ENCODE measurements around the gene PAX5.

The PAX5 gene

GRCh38 chr9:36898431-36899020 is 135.5 kb downstream of the PAX5 start:
- DNase-seq: no peak

GRCh38 chr9:36897478-36897877 is 136.6 kb downstream of the PAX5 start:
- DNase-seq: no peak

DNA sequence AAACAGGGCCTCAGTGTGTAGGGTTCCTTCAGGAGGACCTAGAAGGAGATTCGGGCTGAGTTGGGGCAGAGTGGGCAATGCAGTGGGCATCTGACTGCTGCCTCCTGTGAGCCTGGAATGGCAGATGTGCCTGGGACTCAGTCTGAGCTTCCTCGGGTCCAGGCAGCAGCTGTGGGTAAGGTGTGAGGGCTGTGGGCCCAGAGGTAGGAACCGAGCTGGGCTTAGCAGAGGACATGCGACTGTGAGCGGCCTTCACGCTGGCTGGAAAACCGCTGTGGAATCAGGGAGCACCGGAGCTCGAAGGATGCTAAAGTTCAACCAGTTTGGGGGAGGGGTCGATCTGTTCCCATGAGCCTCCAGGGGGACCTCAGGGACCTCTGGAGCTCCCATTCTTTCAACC is 137.0 kb downstream of the PAX5 start:
- no peak for DNase-seq

DNA sequence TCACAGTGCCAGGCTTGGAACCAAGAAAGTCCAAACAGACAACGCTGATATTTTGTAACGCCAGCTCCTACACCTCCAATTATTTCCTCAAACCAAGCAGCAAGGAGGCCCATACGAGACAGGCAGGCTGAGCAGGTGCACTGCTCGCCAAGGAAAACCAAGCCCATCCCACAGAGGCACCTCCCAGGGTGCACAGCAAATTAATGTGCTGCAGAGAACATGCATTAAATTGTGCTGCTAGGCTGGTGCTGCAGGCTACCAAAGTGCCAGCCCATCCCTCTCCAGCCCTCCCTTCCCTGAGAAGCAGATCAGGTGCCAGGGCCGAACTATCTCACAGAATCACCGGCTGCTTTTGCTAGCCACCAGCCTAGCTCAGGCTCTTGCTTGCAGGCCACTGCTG is 137.8 kb downstream of the PAX5 start:
- no peak for DNase-seq

DNA sequence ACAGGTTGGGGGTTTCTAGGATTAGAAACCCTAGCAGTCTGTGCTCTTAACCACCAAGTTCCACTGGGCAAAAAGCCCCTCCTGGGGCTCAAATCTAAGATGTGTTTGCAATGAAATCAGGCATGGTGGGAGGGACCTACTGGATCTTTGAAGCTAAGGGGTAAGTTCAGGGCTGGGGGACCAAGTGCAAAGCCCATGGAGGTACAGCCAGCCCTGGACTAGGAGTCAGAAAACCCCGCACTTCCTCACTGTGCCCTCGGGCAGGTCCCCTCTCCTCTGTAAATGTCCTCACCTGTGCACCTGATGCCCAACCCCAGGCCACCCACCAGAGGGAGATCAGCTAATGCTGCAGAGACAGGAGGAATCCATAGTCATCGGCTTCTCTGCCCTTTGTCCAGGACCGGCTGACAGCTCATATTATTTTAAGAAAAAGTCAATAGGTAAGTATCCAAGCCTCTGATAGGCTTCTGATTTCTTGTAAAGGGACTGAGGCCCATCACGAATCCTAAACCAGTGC is 138.3 kb downstream of the PAX5 start:
- DNase-seq: no peak

DNA sequence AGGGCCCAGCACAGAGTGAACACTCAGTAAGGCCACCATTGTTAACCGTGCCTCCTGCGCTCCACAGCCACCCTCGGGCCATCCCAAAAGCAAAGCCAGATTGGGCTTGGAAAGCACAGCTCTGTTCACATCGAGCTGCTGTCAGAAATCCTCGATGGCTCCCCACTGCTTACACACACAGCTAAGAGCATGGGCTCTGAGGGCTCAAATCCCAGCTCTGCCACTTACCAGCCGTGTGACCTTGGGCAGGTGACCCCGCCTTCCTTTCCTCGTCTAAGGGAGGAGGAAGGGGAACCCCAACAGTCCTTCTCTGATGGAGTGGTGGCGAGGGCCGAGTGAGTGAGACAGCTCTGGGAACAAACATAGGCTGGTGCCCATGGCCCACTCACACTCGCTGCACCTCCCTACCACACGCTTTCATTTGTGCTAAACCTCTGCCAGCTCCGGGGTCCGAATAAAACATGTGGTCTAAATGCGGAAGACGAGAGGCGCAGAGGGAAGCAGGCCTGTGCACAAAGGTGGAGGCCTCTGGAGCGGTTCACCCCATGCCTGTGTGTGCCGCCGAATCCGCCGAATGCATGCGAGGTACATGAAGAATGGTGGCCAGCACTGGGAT is 139.3 kb downstream of the PAX5 start:
- DNase-seq: no peak

- no peak for DNase-seq
Observed at GRCh38 chr9:36893911-36894310, 140.2 kb downstream of the PAX5 start.

- no peak for DNase-seq
Observed at GRCh38 chr9:36893184-36893583, 140.9 kb downstream of the PAX5 start.

GRCh38 chr9:36892279-36892678 is 141.8 kb downstream of the PAX5 start:
- DNase-seq: no peak

GRCh38 chr9:36891341-36891811 is 142.7 kb downstream of the PAX5 start:
- DNase-seq: no peak

- DNase-seq: no peak
Observed at GRCh38 chr9:36889844-36890243, 144.2 kb downstream of the PAX5 start.

GRCh38 chr9:36888551-36888950 is 145.5 kb downstream of the PAX5 start:
- DNase-seq: no peak

DNA sequence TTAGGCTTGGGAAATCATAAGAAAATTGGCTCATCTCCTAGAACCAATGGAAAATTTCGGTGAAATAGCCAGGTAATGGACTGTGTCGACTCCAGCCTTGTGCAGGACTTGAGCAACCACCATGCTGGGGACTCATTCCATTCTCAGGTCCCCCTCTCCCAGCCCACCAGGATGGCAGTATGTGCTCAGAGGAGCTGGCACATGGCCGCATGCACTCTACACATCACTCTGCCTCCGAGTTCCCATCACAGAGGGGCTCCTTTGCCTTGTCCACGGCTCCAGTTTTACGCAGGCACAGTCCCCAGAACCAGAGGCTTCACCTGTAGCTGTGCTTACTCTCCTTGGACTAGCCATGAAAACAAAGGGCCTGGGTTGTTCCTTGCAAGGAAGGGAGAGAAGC is 149.3 kb downstream of the PAX5 start:
- no peak for DNase-seq

GRCh38 chr9:36882594-36882993 is 151.5 kb downstream of the PAX5 start:
- DNase-seq: no peak

DNA sequence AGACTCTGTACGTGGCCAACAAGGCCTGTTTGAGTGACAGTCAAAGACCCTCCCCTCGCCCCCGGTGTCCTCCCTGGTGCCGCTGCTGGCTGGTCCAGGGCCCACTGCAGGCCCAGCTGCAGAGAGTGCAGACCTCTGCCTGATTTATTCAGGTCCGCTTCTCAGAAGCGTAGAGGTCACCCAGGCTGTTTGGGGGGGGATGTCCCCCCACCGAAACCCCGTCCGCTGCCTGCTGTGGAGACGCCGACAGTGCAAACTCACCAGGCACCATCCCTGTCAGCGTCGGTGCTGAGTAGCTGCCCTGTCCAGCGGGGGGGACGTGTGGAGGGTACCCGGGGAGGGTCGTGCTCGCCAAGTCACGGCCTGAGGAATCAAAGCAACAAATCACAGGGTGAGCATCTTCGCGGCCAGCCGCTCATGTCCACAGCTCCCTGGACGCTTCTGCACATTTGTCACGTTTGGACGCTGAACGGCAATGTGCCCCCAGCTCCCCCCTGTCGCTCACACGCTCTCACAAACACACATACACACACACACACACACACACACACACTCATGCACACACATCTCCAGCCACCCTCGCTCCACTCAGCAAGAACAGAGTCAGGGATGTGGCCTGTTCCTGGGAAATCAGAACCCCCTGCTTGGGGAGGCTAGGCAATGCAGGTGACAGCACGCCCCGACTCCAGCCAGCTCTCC is 152.2 kb downstream of the PAX5 start:
- no peak for DNase-seq

DNA sequence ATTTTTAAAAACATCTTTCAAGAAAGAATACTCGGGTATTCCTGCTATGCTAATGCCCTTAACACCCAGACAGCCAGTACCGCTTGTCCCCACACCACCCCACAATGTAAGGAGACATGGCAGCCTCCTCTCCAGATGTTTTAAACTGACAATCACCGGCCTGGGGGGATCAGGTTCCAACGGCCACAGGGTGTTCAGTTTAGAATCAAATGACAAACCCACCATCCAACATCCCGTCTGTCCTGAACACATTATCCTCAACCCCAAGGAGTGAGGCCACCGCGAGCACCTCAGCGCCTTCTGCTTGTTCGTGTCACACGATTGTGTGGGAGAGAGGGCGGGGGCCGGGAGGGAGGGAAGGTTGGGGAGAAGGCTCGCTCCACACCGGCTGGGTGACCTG is 152.8 kb downstream of the PAX5 start:
- no peak for DNase-seq

DNA sequence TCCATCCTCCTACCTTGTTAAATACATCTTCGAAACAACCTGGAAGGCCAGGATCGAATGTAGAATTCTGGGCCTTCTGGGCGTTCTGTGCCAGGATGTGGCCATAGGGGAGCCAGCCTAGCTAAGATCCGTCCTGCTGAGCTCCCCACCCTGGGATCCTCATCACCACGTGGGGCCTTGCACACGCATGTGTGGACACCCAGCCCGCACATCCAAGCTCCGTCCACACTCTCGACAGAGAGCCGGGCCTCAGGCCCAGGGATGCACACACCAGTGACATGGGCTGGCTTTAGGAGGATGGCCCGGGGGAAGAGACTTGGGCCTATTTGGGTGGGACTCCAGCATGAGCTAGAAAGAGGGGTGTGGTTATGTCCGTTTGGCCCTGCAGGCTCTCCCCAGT is 154.0 kb downstream of the PAX5 start:
- DNase-seq: no peak

GRCh38 chr9:36878986-36879982 is 154.8 kb downstream of the PAX5 start:
- no peak for DNase-seq

- DNase-seq: no peak
Observed at GRCh38 chr9:36877239-36877638, 156.8 kb downstream of the PAX5 start.

DNA sequence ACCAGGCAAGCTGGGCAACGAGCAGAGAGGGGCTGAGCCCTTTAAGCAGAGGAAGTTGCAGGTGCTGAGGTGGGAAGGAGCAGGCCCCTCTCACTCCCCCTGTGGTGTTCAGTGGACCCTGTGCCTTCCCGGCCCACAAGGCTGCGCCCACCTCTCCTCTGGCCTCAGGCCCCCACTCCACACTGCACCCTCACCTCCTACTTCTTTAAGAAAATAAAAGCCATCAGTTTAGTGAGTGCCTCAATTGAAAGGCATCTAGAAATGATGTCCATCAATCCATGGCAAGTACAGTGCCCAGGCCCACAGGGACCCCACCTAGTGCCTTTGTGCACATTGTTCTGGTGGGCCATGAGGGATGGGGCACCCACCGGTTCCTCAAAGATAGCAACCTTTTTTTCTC is 158.0 kb downstream of the PAX5 start:
- DNase-seq: no peak

- no peak for DNase-seq
Observed at GRCh38 chr9:36874921-36875320, 159.1 kb downstream of the PAX5 start.

- no peak for DNase-seq
Observed at GRCh38 chr9:36874261-36874660, 159.8 kb downstream of the PAX5 start.

All from left hindlimb (tissue), 1 donor.